GM19397 (cell line): ENCODE results near the gene MYO5C.

Experiments used
- ATAC-seq: cut with Tn5 transposase; IDR thresholded peaks from one replicate; pipeline ENCODE4 v1.9.1; 2021; ENCODE audit warnings: mild to moderate bottlenecking, moderate library complexity; ENCODE audit not compliant: unreplicated experiment

Gene MYO5C

DNA sequence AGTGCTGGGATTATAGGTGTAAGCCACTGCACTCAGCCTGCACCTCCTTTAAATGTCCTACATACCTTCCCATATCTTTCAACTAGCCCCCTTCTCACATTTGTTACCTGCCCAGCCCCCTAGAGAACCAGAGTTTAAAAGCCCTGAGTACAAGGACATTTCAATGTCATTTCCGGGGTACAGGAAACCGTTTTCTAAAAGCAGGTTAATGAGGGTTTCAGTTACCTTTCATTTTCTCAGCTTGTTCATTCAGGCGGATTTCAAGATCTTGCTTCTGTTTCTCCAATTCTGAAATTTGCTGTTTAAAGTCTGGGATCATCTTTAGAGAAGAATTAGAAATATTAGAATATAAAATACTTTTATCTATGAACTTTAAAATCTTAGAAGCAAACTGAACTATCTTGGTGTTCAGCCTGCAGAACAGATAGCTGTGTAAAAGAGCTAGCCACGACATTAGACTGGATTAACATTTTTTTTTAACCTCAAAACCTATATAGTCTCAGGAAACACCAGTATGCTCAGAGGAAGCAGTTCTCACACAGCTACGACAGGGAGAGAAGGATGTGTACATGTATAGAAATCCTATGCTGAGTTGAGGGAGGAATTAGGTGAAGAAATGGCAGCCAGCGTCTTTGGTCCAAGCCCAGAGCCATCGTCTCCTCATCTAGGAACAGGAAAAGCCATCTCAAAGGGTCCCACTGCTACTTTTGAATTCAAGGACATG, 74.5 kb downstream of the MYO5C start:
- peak; percentile 7 for ATAC-seq

DNA sequence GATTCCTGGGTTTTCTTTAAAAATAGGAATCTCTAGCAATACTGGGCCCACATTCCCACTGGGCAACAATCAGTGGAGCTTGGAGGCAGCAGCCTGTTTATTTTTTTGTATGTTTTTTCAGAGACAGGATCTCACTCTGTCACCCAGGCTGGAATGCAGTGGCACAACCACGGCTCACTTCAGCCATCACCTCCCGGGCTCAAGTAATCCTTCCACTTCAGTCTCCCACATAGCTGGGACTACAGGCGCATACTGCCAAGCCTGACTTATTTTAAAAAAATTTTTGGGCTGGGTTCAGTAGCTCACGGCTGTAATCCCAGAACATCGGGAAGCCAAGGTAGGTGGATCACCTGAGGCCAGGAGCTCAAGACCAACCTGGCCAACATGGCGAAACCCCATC, 75.4 kb downstream of the MYO5C start:
- no peak for ATAC-seq

DNA sequence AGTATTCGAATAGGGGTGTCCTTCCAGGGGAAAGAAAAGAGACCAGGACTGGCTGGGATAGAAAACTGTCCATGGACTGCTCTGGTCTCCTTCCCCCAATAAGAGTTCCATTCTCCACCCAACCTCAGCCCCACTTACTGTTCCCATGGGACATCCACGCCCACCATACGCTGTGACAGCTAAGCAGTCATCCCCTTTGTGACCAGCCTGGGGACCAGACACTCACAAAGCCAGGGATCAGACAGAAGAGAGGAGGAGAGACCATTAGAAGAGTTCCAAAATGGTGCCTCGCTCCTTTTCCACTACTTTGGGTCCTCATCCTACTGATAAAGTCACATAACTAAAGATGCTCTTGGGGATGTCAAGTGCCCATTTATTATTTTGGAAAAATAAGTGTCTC, 76.8 kb downstream of the MYO5C start:
- ATAC-seq, result no peak

DNA sequence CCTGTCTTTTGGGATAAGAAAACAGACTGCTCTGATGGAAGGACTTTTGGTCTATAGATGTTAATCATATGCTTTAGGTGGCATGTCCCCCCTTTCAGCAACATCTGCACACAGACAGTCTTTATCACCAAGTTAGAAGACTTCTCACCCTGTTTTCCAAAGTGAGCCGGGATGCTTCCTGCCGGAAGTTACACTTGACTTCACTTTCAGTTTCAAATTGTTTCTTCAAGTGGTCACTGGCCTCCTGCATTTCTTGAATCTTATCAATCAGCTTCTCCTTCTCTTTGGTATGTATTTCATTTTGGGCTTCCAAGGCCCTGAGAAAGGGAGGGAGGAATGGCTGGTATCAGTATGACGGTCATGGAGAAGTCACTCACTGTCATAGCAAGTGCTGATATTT, 77.2 kb downstream of the MYO5C start:
- no peak for ATAC-seq

DNA sequence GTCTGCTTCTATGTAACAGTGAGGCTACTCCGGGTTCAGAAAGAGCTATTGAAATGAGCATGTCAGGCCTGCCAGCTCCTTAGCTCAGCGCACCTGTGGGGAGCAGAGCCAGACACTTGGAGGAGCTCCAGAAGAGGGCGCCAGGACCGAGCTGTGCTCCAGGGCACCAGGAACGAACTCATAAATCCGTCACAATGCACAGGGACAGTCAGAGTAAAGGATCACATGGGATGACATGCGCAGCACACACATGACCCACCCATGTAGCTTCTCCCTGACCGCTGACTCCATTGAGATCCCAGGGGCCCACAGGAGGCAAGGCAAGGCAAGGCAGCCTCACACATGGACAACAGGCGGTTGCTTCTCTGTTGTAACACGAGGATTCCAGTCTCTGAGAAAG, 78.4 kb downstream of the MYO5C start:
- no peak for ATAC-seq

DNA sequence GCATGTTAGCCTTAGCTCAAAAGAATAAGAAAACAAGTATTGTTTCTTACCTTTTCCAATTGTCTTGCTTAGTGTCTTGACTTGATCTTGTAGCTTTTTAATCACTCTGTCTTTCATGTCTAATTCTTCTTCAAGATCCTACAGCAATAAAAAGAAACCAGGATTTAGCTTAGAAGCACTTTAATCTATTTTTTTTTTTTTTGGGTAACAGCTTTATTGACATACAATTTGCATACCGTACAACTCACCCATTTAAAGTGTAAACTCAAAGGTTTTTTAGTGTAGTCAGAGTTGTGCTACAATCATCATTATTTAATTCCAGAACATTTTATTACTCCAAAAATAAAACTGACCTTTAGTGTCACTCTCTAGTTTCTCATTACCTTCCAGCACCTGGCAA, 81.1 kb downstream of the MYO5C start:
- ATAC-seq, result no peak

DNA sequence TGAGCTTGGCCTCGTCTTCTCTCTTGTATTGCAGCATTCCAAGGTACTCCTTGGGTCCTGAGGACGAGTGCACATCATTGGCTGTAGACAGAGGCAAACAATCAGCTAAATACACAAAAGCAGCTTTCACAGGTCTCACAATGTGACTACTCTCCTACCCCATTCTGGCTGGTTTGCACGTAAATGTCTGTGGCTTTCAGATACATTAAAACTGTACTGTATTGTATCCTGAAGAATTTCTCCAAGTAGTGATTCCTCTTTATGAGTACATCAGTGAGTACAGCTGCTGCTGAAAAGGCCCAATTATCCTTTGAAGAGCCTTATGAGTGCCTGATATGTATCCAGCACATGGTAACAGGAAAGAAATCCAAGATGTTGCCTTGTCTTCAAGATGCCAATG, 82.4 kb downstream of the MYO5C start:
- no peak for ATAC-seq

DNA sequence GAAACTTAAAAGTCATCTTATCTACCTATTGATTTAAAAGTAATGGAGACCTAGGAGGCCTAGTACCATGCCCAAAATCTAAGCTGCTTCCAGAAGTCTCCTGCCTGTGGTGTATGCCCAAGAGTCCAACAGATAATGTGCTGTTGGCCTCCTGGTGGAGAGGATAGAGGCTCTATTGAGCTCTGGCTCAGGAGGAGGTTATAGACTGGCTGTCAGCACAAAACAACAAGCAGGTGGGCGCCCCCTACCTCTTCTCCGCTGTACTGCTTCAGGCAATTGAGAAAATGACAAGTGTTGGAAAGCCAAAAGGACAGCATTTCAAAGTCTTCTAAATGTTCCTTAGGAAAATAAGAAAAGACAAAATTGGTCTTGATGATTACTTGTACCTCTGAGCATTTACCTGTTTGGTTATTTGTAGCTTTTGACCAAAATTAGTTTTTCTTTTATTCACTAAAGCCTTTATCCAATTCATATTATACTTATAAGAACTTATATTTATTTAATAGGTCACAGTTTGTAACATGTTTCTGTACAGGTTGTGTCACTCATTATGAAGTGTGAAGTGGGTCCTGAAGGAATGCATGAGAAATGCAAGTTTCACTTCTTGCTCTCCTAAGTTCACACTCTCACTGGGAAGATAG, 87.2 kb downstream of the MYO5C start:
- peak; percentile 66 for ATAC-seq

DNA sequence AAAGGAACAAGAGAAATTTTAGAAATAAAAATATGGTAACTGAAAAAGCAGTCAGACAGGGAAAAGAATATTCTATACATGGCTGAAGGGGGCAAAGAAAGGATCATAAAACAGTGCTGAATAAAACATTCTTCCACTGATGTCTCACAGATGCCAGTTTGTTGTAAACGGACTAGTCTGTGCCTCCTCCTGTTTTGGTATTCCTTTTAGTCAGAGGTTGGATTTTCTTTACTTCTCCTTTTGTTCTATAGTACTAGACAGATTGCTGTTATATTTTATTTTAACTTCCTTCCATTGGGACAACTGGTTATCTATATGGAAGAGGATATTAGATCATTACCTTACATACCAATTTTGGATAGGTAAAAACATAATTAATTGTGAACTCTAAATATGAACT, 88.4 kb downstream of the MYO5C start:
- no peak for ATAC-seq

DNA sequence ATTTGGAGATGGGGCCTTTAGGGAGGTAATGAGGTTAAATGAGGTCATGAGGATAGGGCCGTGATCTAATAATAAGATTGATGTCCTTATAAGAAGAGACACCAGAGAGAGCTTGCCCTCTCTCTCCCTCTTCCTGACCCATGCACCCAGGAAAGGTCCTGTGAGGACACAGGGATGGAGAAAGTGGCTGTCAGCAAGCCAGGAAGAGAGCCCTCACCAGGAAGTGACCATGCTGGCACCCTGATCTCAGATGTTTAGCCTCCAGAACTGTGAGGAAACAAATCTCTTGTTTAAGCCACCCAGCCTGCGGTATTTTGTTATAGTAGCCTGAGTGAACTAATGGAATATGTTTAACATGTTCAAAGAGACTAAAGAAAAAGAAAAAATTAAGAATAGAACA, 89.2 kb downstream of the MYO5C start:
- ATAC-seq, result no peak

DNA sequence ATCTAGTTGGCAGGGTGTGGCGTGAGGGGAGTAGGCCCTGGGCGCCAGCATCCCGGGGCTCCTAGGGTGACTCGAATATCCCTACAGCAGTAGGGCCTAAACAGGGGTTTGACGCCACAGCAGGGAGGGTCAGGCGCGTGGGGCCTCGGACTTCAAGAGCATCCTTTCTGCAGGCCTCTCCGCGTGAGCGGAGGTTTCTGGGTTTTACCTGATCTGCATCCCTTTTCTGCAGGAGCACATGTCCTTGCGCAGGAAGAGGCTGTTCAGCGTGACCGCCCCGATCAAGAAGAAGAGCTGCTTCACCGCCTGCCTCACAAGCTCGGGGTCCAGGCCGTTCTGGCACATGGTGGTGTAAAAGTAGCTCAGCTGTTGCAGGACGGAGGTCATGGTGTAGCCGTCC, 90.9 kb downstream of the MYO5C start:
- ATAC-seq, result no peak

DNA sequence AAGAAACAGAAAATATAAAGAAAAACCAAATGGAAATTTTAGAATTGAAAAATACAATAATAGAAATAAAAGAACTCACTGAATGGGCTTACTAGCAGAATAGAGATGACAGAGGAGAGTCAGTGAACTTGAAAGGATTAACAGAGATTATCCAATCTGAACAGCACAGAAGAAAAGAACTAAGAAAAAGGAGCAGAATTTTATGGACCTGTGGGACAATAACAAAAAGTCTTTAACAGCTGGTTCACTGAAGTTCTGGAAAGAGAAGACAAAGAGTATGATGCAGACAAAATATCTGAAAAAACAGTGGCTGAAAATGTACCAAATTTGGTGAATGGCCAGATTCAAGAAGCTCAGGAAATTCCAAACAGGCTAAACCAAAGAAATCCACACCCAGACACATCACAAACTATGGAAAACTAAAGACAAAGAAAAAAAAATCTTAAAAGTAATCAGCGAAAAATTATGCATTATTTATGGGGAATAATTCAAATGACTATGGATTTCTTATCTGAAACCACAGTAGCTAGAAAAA, 94.7 kb downstream of the MYO5C start:
- no peak for ATAC-seq

DNA sequence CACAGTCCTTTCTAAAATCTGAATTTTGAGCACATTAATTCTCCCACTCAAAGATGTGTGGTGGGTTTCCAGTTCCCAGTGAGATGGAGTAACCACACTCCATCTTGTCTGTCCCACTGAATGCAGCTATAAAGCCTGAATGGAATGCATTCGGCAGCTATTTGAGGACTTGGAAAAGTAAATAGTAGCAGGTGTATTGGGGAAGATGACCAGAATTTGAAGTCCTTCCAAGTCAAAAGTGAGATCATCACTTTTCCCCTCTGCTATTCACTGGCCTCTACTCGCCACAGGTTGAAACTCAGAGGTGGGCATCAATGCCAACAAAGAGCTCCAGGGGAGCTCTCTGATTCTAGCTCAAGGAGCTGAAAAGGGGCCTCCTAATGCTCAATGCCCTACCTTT, 96.3 kb downstream of the MYO5C start:
- ATAC-seq, result no peak

DNA sequence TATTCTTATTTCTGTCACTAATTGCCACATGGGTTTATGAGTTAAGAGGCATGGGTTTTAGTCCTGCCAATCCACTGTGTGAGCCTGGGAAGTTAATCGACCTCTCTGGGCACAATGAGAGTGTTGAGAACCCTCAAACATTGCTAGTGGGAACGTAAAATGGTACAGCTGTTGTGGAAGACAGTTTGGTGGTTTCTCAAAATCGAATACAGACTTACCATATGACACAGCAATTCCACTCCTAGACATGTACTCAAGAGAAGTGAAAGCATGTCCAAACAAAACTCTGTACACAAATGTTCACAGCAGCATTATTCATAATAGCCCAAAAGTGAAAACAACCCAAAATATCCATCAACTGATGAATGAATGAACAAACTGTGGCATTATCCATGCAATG, 98.7 kb downstream of the MYO5C start:
- ATAC-seq, result no peak

DNA sequence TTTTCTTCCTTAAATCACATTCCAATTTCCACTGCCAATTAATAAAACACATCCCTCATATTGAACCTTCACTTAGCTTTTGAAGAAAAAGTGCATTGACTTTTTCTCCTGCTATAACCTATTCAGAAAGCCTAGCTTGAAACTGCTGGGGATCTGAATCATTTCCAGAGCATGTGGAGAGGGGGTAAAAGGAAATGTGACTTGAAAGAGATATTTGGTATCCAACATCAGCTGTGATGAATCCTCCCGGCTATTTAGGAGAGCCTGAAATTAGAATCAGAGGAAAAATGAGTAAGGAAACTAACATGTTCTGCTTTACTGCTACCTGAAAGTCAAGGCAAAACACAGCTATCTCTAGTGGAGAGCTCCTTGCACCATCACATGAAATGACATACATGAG, 101.8 kb downstream of the MYO5C start:
- no peak for ATAC-seq

DNA sequence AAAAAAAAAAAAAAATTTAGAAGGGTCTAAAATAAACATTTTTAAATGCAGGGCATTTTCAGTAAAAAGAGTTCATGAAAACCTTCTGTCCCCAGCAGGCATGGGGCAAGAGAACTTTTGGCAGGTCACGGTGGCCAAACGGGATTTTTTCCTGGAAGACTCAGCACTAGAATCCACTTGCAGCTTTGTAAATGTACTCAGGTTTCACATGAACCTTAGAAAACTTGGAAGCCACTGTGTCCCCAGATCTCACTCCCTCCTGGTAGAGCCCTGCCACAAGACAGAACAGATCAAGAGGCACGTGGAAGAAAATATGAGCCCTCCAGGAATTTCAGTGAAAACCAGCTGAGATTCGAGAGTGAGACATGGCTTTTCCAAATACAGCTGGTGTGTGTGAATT, 102.3 kb downstream of the MYO5C start:
- no peak for ATAC-seq

DNA sequence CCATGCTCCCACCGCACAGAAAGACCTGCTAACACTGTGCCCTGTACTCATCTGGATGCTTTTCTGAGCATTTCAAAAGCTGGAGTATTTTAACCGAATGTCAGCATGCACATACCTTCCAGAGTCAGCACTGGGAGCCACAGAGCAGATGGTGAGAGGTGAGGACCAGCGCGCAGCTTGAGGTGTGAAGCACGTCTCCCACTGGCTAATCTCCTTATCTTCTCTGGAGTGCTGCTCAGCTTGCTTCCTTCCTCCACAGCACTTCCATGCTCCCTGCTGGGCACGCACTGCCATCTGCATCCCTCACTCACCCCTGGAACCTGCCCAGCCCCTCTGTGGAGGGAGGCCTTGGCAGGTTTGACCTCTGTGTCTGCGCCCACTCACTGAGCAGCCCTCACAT, 104.4 kb downstream of the MYO5C start, which contains the start of gene GNB5:
TSS of gene GNB5 (minus strand) at position 186 of the 400 bp plus-strand sequence. CDS start 6,716 bp downstream, outside the sequence.
- no peak for ATAC-seq

DNA sequence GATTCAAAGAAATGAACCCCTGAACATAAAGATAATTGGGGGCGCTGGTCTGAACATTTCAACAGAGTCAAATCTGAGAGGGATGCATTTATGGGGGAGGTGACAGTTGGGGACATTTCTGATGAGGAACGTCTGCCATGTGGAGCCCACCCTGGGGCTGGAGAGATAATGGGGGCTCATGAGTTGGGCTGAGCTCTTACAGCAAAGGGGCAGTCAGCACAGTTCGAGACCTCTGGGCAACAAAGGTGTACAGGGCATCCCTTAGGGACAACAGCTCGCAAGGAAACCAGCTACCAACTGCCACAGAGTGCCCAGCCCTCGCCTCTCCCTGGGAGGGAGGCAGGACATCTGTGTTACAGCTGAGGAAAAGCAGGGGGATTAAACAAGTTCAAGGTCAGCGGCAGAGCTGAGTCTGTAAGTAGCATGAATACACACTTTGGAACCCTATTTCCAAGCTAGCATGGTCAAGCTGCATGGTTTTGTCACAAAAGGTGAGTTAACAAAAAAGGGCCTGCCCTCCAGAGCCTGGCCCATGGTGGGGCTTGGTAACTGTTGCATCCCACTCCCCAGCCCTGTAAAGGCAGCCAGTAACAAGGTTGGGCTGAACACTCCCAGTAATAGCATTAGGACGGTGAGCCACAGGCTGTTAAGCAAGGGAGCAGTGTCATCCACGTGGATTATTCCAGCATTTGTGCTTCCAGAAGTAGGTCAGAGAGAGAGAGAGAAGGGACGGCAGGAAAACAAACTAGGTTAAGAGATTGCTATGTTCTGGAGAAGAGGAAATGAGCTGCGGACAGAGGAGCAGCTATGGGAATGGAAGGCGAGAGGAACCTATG, 108.7 kb downstream of the MYO5C start:
- no peak for ATAC-seq

DNA sequence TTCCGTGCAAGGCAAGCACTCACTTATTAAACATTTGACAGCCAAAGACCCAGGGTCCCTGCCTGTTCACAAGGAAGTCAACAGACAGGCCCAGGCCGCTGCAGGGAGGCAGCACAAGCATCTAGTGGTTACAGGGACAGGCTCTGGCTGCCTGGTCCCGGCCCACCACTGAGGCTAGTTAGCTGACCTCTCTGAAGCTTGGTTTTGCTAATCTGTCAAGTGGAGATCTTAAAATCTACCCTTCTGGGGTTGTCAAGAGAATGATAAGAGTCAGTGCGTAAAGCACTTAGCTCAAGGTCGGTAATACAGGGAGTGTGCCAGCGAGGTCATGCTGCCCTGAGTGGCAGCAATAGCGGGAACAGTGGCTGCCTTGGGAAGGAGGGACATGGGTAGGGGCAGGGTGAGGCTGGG, 110.4 kb downstream of the MYO5C start:
- no peak for ATAC-seq

DNA sequence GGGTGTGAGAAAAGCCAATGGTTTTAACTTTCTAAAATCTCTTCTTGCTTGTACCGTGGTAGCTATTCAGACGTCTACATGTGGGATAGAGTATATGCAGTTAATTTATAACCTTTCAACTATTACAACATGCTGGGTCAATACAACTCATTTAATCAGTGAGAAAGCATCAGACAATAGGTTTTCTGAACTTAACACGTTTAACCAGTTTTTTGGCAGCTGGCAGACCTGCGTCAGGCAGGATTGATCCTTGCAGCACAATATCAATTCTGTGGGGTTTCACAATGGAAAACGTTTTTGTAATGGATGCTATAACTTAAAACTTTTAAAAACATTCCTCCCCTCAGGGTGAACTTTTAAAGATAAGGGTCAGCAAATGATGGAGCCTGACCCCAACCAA, 110.9 kb downstream of the MYO5C start:
- no peak for ATAC-seq

DNA sequence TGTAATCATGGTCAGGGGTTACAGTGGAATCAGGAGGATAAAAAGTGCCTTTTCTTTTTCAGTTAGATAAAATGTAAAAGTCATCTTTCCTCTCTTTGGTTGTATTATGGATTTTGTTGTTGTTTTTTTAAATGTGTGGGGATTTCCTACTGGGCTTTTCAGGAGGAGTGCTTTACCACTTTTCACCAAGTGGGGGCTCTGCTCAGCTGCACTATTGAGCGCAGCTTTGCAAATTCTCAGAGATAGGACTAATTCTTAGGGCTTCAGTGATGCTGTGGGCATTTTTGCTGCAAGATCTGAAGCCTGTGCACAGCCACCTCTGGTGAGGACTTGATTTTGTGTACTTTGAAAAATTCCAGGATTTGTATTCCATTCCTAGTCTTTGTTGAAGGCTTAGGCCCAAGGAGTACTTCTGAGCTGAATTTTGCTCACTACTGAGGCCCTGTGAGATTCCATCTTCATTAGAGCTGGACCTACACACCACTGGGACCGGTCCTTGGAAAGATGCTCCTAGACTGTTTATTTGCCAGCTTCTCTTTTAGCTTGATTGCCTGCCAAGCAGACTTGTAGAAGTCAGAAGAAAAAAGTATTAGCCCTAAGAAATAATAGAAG, 111.9 kb downstream of the MYO5C start:
- no peak for ATAC-seq
